Activated CD8-positive, alpha-beta memory T cell treated with anti-CD3 and anti-CD28 coated beads, Interleukin-2, amount 50 U/mL, for 48 hours (primary cell): Measurements from ENCODE around the gene TMTC1.

Experiments used
- DNase-seq: peaks from one replicate; pipeline ENCODE4 v3.0.0-alpha.2; 2020

TMTC1 gene

GRCh38 chr12:29738365-29738764 lies 45.4 kb downstream of the TMTC1 start:
- DNase-seq = no peak

GRCh38 chr12:29737644-29738043 lies 46.1 kb downstream of the TMTC1 start:
- no peak for DNase-seq

DNA sequence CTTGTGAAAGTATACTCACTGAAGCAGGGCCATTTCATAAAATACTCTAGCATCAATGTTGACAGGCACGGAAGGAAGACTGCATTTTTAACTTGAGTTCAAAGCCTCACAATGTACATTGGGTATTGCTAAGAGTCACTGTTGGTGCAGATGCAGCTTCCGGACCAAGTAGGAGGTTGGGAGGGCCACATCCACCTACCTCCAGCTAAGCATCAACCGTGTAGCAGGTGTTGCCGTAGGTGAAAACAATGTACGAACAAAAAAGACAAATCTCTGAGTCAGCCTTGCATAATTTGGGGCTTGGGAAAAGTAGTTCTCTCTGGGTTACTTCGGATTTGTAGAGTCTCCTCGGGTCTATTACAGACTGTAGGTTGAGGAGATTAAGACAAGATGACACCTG lies 48.1 kb downstream of the TMTC1 start:
- no peak for DNase-seq

DNA sequence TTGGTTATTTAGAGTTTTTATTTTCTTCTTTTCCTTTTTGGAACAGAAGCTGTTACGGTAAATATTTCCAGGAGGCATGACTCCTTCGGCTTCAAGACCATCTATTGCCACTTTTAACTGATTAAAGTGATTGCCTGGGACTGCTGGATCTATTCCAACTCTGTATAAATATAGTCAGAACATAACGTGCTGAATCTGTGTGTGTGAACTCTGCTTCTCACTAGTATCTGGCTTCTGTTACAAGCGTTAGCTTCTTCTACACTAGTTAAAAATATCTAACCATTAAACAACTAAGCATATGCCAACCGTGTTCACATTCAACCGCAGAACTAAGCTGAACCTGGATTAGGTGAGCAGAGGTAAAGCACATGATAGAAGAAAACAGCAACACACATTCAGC lies 49.0 kb downstream of the TMTC1 start:
- no peak for DNase-seq

DNA sequence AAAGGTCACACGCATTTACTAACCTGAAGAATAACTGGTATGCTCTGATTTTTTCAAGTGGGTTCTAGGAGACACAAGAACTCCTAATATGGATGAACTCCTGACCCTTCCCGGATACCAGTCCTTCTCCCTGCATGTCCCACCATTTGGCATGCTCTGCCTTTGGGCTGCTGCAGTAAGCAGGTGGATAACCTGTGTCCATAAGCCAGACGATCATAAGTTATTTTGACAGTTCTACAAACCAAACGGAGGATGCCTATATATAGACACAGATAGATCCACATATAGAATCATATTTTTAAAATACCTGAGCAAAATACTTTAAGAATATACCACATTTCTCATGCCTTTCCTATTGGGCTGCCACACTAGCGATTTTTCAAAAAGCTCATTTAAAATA lies 49.4 kb downstream of the TMTC1 start:
- DNase-seq = no peak

GRCh38 chr12:29733501-29733900 lies 50.2 kb downstream of the TMTC1 start:
- no peak for DNase-seq

GRCh38 chr12:29733060-29733459 lies 50.7 kb downstream of the TMTC1 start:
- DNase-seq = no peak

DNA sequence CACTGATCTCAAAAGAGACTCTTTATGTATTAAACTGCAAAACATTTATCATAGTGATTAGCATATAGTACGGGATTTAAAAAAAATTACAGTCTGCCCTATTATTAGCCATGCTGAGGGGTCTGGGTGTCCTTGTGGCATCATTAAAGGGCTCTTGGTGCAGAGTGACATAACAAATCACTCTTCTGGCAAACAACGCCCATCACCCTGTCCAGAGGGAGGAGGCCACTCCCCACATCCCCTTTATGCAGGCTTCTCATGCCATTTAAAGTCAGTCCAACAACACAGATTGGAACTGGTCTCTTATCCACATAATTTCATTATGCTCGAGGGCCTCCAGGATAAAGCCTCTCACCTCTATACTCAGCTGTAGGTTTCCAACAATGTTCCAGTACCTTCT lies 51.1 kb downstream of the TMTC1 start:
- DNase-seq = no peak

DNA sequence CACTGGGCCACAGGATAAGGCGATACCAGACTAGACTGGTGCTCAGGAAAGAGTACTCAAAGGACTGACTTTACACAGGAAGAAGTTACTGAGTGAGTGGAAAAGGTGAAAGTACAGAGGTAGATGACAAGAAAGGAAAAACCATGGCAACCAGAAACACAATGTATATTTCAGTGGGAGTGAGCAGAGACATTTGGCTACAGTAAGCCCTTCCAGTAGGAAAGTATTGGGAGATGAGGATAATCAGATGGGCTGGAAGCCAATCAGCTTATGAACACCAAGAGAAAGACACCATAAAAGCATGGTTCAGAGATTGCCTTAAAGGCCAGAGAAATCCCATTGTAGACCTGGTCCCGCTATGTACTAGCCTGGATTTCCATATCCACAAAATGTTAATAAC lies 51.6 kb downstream of the TMTC1 start:
- DNase-seq = no peak

GRCh38 chr12:29731591-29731990 lies 52.2 kb downstream of the TMTC1 start:
- no peak for DNase-seq

- DNase-seq = no peak
These were observed 53.3 kb downstream of the TMTC1 start for GRCh38 chr12:29730481-29730880.

GRCh38 chr12:29728030-29728429 lies 55.7 kb downstream of the TMTC1 start:
- DNase-seq = no peak

GRCh38 chr12:29726741-29727348 lies 56.9 kb downstream of the TMTC1 start:
- no peak for DNase-seq

DNA sequence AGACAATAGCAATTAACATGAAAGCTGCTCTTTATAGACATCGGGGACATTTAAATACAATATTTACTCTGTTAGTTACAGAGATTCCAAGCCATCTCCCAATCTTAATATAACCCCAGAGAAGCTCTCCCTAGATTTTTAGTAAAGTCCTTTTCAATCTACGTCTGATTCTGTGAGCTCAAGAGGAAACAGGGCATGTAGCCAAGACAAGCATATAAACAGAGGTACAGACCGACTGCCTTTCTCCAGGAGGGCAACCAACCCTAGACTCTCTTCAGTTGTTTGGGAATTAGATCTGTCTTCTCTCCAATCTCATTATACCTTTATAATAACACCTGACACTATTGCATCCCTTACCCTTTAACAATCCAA lies 57.4 kb downstream of the TMTC1 start:
- DNase-seq = no peak

DNA sequence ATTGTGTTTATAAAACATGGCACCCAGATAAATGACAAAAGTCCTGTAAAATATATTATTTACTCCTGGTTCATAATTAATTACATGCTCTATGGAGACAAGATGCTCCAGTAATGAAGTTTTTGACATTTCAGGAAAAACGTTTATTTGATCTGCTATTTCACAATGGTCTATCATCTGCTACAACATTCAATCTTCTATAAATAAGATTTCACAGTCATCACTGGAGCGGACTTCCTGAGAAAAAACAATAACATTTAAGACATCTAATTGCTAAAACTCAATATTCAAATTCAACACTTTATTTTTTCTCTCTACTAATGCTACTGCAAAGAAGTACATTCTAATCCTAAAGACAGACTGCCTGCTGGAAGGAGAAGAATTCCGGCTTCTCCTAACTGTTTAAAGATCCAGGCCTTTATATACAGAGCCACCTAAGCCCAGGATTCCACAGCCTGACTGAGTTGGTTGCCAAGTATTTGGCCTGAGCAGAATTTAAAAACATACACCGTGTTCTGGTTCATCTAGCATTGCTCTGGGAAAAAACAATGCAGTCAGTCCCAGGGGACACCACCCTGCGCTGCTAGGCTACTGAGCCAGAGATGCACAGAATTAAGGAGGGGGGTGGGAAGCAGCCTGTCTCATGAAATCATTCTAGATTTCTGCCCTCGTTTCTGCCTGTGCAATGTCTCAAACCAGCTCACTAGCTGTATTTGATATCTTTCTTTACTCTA lies 58.0 kb downstream of the TMTC1 start:
- DNase-seq = no peak

GRCh38 chr12:29722164-29722563 lies 61.6 kb downstream of the TMTC1 start:
- no peak for DNase-seq

- DNase-seq = no peak
These were observed 64.4 kb downstream of the TMTC1 start for GRCh38 chr12:29719381-29719780.

DNA sequence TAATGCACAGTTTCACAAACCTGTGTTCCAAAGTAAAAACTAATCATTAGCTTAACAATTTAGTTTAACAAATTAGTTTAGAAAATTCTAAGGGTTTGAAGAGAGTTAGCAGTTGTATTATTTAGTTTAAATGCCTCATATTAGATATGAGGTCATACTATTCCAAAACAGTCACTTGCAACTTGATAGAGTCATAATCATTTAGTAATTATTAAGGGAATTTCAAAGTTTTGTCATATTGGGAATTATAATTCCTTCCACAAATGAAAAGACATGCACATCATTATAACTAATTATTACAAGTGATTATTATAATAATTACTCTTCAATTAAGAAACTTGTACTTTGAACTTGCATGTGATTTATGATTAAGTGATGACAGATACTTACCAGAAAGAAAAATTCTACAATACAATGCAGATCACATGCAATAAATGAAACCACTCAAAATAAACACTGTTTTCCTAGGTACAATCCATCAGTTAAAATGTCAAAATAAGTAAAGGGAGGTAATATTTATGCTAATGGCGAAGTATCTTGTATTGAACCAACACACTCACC lies 66.1 kb downstream of the TMTC1 start:
- DNase-seq = no peak

- DNase-seq = no peak
These were observed 68.8 kb downstream of the TMTC1 start for GRCh38 chr12:29714966-29715365.

- no peak for DNase-seq
These were observed 70.0 kb downstream of the TMTC1 start for GRCh38 chr12:29713729-29714128.

- no peak for DNase-seq
These were observed 72.4 kb downstream of the TMTC1 start for GRCh38 chr12:29711381-29711780.

DNA sequence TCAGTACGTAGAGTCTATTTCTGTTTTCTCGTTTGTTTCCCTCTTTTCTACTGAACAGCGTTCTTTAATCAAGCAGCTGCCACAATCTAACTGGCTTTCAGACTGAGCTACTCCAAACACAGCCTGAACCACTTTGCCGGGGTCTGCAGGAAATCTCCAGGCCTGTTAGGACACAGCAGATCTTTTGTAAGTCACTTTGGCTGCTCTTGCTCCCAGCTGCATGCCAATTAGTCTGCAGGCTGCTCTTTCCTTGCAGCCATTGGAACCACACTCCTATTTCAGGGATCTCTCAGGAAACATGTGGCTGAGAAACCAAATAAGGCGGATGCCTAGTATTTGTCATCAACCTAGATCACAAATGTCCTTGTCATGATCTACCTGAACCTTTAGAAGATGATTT lies 73.6 kb downstream of the TMTC1 start:
- no peak for DNase-seq

- no peak for DNase-seq
These were observed 74.2 kb downstream of the TMTC1 start for GRCh38 chr12:29709496-29710040.

DNA sequence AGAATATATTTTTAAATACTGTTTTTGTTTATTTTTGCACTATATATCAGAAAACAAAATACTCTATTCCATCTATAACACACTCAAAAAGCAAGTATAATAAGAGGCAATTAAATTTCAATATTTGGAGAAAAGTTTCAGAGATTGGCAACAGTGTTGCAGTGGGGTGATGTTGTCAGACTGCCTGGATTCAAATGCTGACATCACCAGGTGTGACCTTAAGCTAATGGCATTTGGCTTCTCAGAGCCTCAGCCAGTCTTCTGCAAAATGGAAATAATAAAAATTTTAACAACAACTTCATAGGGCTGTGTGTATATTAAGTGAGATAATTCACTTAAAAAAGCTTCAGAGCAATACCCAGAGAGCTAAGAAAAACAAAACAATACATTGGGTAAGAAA lies 74.7 kb downstream of the TMTC1 start:
- no peak for DNase-seq
